MCF 10A (cell line): ENCODE measurements around the gene MASP1. TPM values are rescaled to one million over a fixed set of nuclear protein-coding genes. Genes with fewer than 3 reads are reported as not detected.
A peak's percentile ranks its signal among the peaks of the same experiment; 100 is the strongest.

Experiments used
- BruUV-seq: library from RNA; stranded (reverse); fragments of 400-500 nt; replicated peaks from 2 replicates; lab custom pipeline; 2021; lab: Mats Ljungman, UMichigan
- CTCF ChIA-PET: fragments of 300-600 bp; sonication (Branson Sonifier 250); formaldehyde crosslinking; extraction: SDS; loops from one replicate; lab custom pipeline; 2021; ENCODE audit warnings: antibody characterized with exemption, inconsistent platforms; lab: Yijun Ruan, JAX
- POLR2A ChIA-PET: fragments of 300-600, 350-650 bp; sonication (Branson Sonifier 250); formaldehyde crosslinking; extraction: SDS; loops from one replicate; lab custom pipeline; 2020; ENCODE audit warnings: antibody characterized with exemption, inconsistent platforms; lab: Yijun Ruan, JAX
- DNase-seq: peaks from one replicate; pipeline ENCODE4 v3.0.0-alpha.2; 2018; ENCODE audit not compliant: unreplicated experiment
- H3K27ac Mint-ChIP-seq: one replicate; pipeline ENCODE4 v1.8.0; 2022; ENCODE audit warnings: mild to moderate bottlenecking, low read depth, mixed read lengths; ENCODE audit not compliant: unreplicated experiment
- H3K27me3 Mint-ChIP-seq: one replicate; pipeline ENCODE4 v1.8.0; 2022; ENCODE audit warnings: mixed read lengths; ENCODE audit not compliant: insufficient read depth, unreplicated experiment
- H3K36me3 Mint-ChIP-seq: one replicate; pipeline ENCODE4 v1.8.0; 2022; ENCODE audit warnings: mild to moderate bottlenecking, moderate library complexity, mixed read lengths; ENCODE audit not compliant: insufficient read depth, unreplicated experiment
- H3K4me1 Mint-ChIP-seq: one replicate; pipeline ENCODE4 v1.8.0; 2022; ENCODE audit warnings: mixed read lengths; ENCODE audit not compliant: insufficient read depth, unreplicated experiment
- H3K4me3 Mint-ChIP-seq: one replicate; pipeline ENCODE4 v1.8.0; 2022; ENCODE audit warnings: mild to moderate bottlenecking, moderate library complexity, mixed read lengths; ENCODE audit not compliant: unreplicated experiment
- H3K9me3 Mint-ChIP-seq: one replicate; pipeline ENCODE4 v1.8.0; 2022; ENCODE audit warnings: mixed read lengths; ENCODE audit not compliant: unreplicated experiment
- intact Hi-C: fragments of 100-400 bp; cut with micrococcal nuclease; formaldehyde crosslinking; loops from 2 replicates; pipeline ENCODE4 v1.14.1; 2022
- total RNA-seq: library from RNA; stranded (reverse); gene quantifications from 2 replicates; pipeline ENCODE4 v1.2.3, GENCODE V29; 2022
- TF ChIP-seq, protein P1 (sequence below): fragments of 200-600 bp; IDR thresholded peaks from one replicate; pipeline ENCODE4 v1.8.0; 2022; ENCODE audit warnings: antibody characterized with exemption, mild to moderate bottlenecking; ENCODE audit not compliant: unreplicated experiment

The MASP1 gene
- total RNA-seq, 1 experiment from 2014 or later = not detected

DNA sequence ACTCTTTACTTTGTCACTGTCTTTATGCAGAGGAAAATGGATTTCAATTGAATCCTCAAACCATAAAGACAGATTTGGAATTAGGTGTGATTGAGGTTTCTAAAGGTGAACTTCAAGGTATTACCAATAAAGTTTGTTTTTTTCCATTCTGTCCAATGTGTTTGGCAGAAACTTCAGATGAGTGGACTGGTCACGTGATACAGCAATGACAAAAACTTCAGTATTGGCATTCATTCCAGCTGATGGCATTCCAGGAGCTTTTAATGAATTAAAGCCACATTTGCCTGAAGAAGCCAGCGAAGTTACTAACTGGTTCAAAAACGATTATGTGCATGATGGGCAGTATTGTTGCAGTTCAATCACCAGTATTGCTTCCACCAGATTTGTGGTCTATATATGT lies 4.5 kb upstream of the MASP1 start:
- H3K4me3 Mint-ChIP-seq = no peak overlapping the region
- H3K4me1 Mint-ChIP-seq = no peaks in the 10 kb centered on the region
- DNase-seq = no peak
- H3K36me3 Mint-ChIP-seq = no peaks in the 10 kb centered on the region
- ChIA-PET POLR2A (no interaction called here), CTCF (interaction anchor here (0.7 to 1.1 kb wide), 3 partner anchors 9 to 130 kb away, joined by 3 to 7 read pairs (median 4); no protein-coding TSS in a partner anchor)
- peaks cover 26% of the 10 kb centered on the region for H3K27me3 Mint-ChIP-seq
- no peaks in the 10 kb centered on the region for H3K9me3 Mint-ChIP-seq
- H3K27ac Mint-ChIP-seq = no peak overlapping the region
- no TSS peak for BruUV-seq
- TF ChIP-seq, protein P1, sequence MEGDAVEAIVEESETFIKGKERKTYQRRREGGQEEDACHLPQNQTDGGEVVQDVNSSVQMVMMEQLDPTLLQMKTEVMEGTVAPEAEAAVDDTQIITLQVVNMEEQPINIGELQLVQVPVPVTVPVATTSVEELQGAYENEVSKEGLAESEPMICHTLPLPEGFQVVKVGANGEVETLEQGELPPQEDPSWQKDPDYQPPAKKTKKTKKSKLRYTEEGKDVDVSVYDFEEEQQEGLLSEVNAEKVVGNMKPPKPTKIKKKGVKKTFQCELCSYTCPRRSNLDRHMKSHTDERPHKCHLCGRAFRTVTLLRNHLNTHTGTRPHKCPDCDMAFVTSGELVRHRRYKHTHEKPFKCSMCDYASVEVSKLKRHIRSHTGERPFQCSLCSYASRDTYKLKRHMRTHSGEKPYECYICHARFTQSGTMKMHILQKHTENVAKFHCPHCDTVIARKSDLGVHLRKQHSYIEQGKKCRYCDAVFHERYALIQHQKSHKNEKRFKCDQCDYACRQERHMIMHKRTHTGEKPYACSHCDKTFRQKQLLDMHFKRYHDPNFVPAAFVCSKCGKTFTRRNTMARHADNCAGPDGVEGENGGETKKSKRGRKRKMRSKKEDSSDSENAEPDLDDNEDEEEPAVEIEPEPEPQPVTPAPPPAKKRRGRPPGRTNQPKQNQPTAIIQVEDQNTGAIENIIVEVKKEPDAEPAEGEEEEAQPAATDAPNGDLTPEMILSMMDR = no peak
- intact Hi-C loops = no loop called here

- DNase-seq = peak; percentile 31
- ChIA-PET CTCF (interaction anchor here (0.7 to 1.1 kb wide), 2 partner anchors 9 to 129 kb away, joined by 3 to 7 read pairs; no protein-coding TSS in a partner anchor), POLR2A (no interaction called here)
- peaks cover 30% of the 10 kb centered on the region for H3K27me3 Mint-ChIP-seq
- H3K9me3 Mint-ChIP-seq = no peaks in the 10 kb centered on the region
- H3K36me3 Mint-ChIP-seq = no peaks in the 10 kb centered on the region
- H3K4me1 Mint-ChIP-seq = no peaks in the 10 kb centered on the region
- intact Hi-C loops = loop anchor here (1.0 kb wide), 1 partner anchor 75 kb away; no protein-coding TSS in a partner anchor
- H3K4me3 Mint-ChIP-seq = no peak overlapping the region
- no peak overlapping the region for H3K27ac Mint-ChIP-seq
- TF ChIP-seq, protein P1 = no peak
- BruUV-seq = no TSS peak
Measured at GRCh38 chr3:187295316-187296034, 3.9 kb upstream of the MASP1 start.

GRCh38 chr3:187293516-187294430 lies 2.2 kb upstream of the MASP1 start:
- intact Hi-C loops = no loop called here
- H3K4me1 Mint-ChIP-seq = no peaks in the 10 kb centered on the region
- BruUV-seq = no TSS peak
- DNase-seq = no peak
- H3K9me3 Mint-ChIP-seq = no peaks in the 10 kb centered on the region
- POLR2A ChIA-PET = no interaction called here
- CTCF ChIA-PET = interaction anchor here (0.6 to 1.5 kb wide), 4 partner anchors 11 to 447 kb away, joined by 3 read pairs; no protein-coding TSS in a partner anchor
- H3K27ac Mint-ChIP-seq = no peak overlapping the region
- H3K4me3 Mint-ChIP-seq = no peak overlapping the region
- TF ChIP-seq, protein P1 = no peak
- peaks cover 41% of the 10 kb centered on the region for H3K27me3 Mint-ChIP-seq
- no peaks in the 10 kb centered on the region for H3K36me3 Mint-ChIP-seq
